Nephron progenitor cell (in vitro differentiated cells): ENCODE data around the gene IGLL5.

Source experiments
- DNase-seq: peaks from one replicate; pipeline ENCODE4 v3.0.0; 2021
- H3K27ac Mint-ChIP-seq: 2 replicates; pipeline ENCODE4 v1.8.0; 2021; ENCODE audit warnings: mild to moderate bottlenecking, moderate library complexity, mixed read lengths
- H3K27me3 Mint-ChIP-seq: 2 replicates; pipeline ENCODE4 v1.8.0; 2021; ENCODE audit warnings: mild to moderate bottlenecking, low read depth, mixed read lengths; ENCODE audit not compliant: poor library complexity
- H3K36me3 Mint-ChIP-seq: 2 replicates; pipeline ENCODE4 v1.8.0; 2021; ENCODE audit warnings: low read depth, mixed read lengths
- H3K4me1 Mint-ChIP-seq: 2 replicates; pipeline ENCODE4 v1.8.0; 2021; ENCODE audit warnings: mixed read lengths
- H3K4me3 Mint-ChIP-seq: 2 replicates; pipeline ENCODE4 v1.8.0; 2021; ENCODE audit warnings: mild to moderate bottlenecking, moderate library complexity, mixed read lengths
- H3K9me3 Mint-ChIP-seq: 2 replicates; pipeline ENCODE4 v1.8.0; 2021; ENCODE audit warnings: mild to moderate bottlenecking, moderate library complexity, mixed read lengths
- TF ChIP-seq, protein P1 (sequence below): fragments of 200-600 bp; sonication (generic); IDR thresholded peaks from 2 replicates; pipeline ENCODE4 v1.5.0; 2021; ENCODE audit warnings: antibody characterized with exemption

The IGLL5 gene

DNA sequence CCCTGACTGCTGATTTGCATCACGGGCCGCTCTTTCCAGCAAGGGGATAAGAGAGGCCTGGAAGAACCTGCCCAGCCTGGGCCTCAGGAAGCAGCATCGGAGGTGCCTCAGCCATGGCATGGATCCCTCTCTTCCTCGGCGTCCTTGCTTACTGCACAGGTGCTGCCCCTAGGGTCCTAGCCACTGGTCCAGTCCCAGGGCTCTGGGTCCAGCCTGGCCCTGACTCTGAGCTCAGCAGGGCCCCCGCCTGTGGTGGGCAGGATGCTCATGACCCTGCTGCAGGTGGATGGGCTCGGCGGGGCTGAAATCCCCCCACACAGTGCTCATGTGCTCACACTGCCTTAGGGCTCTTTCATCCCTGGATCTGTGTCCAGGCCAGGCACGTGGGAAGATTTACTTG is 7.0 kb upstream of the IGLL5 start:
- no peak for DNase-seq
- H3K27ac Mint-ChIP-seq: no peak overlapping the region
- TF ChIP-seq, protein P1, sequence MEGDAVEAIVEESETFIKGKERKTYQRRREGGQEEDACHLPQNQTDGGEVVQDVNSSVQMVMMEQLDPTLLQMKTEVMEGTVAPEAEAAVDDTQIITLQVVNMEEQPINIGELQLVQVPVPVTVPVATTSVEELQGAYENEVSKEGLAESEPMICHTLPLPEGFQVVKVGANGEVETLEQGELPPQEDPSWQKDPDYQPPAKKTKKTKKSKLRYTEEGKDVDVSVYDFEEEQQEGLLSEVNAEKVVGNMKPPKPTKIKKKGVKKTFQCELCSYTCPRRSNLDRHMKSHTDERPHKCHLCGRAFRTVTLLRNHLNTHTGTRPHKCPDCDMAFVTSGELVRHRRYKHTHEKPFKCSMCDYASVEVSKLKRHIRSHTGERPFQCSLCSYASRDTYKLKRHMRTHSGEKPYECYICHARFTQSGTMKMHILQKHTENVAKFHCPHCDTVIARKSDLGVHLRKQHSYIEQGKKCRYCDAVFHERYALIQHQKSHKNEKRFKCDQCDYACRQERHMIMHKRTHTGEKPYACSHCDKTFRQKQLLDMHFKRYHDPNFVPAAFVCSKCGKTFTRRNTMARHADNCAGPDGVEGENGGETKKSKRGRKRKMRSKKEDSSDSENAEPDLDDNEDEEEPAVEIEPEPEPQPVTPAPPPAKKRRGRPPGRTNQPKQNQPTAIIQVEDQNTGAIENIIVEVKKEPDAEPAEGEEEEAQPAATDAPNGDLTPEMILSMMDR: no peak
- no peak overlapping the region for H3K4me3 Mint-ChIP-seq
- H3K9me3 Mint-ChIP-seq: no peaks in the 10 kb centered on the region
- H3K4me1 Mint-ChIP-seq: no peaks in the 10 kb centered on the region
- H3K36me3 Mint-ChIP-seq: no peaks in the 10 kb centered on the region
- H3K27me3 Mint-ChIP-seq: peaks cover 53% of the 10 kb centered on the region

DNA sequence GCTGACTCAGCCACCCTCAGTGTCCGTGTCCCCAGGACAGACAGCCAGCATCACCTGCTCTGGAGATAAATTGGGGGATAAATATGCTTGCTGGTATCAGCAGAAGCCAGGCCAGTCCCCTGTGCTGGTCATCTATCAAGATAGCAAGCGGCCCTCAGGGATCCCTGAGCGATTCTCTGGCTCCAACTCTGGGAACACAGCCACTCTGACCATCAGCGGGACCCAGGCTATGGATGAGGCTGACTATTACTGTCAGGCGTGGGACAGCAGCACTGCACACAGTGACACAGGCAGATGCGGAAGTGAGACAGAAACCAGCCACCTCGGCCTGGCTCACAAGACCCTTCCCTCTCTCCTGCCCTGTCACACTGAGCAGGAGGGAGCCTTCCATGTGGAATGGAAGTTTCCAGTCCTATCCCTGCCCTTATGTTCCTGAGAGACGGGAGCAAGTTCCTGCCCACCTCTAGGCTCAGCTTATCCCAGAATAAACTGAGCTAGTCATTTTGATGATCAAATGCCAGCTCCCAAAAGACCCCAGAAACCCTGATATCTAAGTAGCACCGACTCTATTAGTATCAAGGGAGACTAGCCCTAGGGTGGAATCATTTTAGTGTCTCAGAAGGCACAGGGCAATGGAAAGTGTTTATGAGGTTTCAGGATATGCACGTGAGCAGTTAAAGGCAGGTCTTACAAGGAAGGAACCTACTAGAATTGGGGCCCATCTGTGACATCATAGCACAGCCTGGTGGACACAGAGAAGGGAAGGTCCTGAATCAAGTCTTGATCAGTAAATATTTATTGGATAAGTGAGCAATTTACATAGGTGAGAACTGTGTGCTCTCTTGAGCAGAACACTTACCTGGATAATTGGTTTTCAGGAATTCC is 6.3 kb upstream of the IGLL5 start:
- H3K4me1 Mint-ChIP-seq: no peaks in the 10 kb centered on the region
- H3K4me3 Mint-ChIP-seq: no peak overlapping the region
- TF ChIP-seq, protein P1: no peak
- no peaks in the 10 kb centered on the region for H3K36me3 Mint-ChIP-seq
- H3K27ac Mint-ChIP-seq: no peak overlapping the region
- H3K9me3 Mint-ChIP-seq: no peaks in the 10 kb centered on the region
- no peak for DNase-seq
- peaks cover 52% of the 10 kb centered on the region for H3K27me3 Mint-ChIP-seq

DNA sequence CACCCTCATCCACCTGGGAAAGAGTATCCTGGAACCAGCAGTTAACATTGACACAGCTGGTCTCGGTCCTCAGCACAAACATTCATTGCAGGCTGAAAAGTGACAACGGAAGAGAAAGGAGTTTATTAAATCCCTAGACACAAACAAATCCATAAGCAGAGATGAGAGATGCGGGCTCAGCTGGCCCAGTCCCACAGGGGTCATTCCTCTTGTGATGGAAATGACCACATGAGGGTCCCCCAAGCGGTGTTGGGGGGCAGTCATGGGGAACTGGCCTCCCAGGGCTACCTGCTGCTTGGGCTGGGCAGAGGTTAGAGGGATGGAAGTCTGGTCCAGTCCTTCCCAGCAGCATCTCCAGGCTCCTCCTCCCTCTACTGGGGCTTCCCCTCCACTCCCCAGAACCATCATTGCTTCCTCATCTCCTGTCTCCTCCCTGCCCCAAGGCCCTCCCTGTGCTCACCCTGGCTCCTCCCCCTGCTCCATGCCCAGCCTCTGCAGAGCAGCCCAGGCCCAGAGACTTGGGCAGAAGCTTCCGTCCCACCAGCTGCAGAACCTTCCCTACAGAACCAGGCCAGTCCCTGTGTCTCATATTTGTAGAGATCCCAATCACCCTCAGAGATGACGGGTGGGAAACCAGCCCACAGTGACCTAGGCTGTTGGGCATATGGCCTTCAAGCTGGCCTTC is 5.4 kb upstream of the IGLL5 start:
- peaks cover 57% of the 10 kb centered on the region for H3K27me3 Mint-ChIP-seq
- TF ChIP-seq, protein P1: no peak
- H3K4me1 Mint-ChIP-seq: no peaks in the 10 kb centered on the region
- DNase-seq: no peak
- H3K27ac Mint-ChIP-seq: no peak overlapping the region
- no peaks in the 10 kb centered on the region for H3K36me3 Mint-ChIP-seq
- H3K4me3 Mint-ChIP-seq: no peak overlapping the region
- no peaks in the 10 kb centered on the region for H3K9me3 Mint-ChIP-seq

DNA sequence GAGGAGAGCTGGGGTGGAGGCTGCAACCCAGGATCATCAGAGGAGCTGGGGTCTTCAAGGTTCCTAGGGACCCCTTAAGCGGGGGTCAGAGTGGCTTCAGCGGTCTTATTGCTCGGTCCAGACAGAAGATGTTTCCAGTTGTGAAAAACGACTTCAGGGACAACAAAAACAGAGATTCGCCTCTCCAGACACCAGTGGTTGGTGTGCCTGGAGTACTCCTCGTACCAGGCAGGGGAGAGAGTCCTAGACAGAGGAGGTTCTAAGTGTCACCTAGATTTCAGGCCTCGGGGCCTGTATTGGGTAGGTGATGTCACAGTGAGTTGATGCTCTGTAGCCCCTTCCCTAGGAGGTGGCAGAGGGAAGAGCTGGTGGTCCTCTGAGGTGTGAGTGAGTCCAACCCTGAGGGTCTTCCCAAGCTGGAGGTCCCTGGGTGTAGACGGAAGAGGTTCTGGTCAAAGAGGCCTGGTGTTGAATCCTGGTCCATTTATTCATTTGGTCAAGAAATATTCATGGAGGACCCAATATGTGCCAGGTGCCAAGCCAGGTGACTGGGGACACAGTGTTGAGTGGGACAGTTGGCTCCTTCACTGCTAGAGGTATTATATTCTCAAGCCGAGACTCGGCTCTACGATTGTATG is 4.4 kb upstream of the IGLL5 start:
- Mint-ChIP-seq H3K4me3 (no peak overlapping the region), H3K36me3 (no peaks in the 10 kb centered on the region), H3K27me3 (peaks cover 56% of the 10 kb centered on the region), H3K27ac (no peak overlapping the region), H3K9me3 (no peaks in the 10 kb centered on the region), H3K4me1 (no peaks in the 10 kb centered on the region)
- no peak for DNase-seq
- TF ChIP-seq, protein P1: no peak

DNA sequence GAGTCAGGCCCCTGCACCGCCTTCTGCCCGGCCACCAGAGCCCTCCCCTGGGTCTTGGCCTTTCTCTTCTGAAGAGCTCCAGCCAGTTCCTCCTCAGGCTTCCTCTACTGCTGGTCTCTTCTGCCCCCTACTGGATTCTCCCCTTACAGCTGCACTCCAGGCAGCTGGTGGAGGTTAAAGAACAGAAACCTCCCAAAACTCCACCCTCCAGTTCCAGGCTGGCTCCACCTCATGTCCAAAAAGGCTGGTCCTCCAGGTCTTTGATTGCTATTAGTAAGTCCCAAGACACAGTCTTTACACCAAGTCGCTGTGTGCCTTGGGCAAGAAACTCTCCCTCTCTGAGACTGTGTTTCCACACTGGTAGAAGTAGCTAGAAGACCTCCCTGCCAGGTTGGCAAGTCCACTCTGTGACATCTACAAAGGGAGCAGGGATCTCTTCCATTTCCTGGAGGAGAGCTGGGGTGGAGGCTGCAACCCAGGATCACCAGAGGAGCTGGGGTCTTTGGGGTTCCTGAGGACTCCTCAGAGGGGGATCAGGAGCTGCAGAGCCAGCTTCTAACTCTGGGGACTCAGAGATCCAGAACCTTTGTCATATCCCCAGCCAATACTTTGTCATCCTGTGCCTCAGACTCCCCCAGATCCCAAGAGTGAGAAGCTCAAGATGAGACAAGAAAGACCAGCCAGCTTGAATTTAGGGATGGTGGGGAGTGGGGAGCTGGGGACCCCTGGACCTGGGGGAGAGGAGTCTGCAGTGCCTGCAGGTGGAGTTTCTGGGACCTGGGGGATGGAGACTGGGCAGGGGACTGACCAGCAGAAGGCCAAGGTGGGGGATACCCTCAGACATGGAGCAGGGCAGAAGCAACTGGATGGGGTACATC is 3.4 kb upstream of the IGLL5 start:
- no peaks in the 10 kb centered on the region for H3K9me3 Mint-ChIP-seq
- no peaks in the 10 kb centered on the region for H3K4me1 Mint-ChIP-seq
- TF ChIP-seq, protein P1: peak; percentile 68
- no peak overlapping the region for H3K4me3 Mint-ChIP-seq
- peak; percentile 69 for DNase-seq
- no peaks in the 10 kb centered on the region for H3K36me3 Mint-ChIP-seq
- H3K27me3 Mint-ChIP-seq: peaks cover 53% of the 10 kb centered on the region
- no peak overlapping the region for H3K27ac Mint-ChIP-seq
